ENCODE data around the gene SLAMF9.

- no peak for TF ChIP-seq POLR2A (IDR thresholded peaks at IDR 0.05; ENCODE audit: low read length)
- no peak for TF ChIP-seq GATA1 (IDR thresholded peaks at IDR 0.05; ENCODE audit: low read depth, low read length)
These were observed 1.1 kb downstream of the SLAMF9 start for GRCh38 chr1:159952932-159953331.
